ENCODE measurements around the gene COX20.

GRCh38 chr1:244849189-244849866 is 13.9 kb downstream of the COX20 start:
- TF ChIP-seq, protein P1, sequence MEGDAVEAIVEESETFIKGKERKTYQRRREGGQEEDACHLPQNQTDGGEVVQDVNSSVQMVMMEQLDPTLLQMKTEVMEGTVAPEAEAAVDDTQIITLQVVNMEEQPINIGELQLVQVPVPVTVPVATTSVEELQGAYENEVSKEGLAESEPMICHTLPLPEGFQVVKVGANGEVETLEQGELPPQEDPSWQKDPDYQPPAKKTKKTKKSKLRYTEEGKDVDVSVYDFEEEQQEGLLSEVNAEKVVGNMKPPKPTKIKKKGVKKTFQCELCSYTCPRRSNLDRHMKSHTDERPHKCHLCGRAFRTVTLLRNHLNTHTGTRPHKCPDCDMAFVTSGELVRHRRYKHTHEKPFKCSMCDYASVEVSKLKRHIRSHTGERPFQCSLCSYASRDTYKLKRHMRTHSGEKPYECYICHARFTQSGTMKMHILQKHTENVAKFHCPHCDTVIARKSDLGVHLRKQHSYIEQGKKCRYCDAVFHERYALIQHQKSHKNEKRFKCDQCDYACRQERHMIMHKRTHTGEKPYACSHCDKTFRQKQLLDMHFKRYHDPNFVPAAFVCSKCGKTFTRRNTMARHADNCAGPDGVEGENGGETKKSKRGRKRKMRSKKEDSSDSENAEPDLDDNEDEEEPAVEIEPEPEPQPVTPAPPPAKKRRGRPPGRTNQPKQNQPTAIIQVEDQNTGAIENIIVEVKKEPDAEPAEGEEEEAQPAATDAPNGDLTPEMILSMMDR (conservative IDR thresholded peaks at IDR 0.05): no peak
- no peak for TF ChIP-seq ZFX (IDR thresholded peaks at IDR 0.05)
